K562 (cell line): ENCODE results near the gene AGO1. TPM values are rescaled to one million over a fixed set of nuclear protein-coding genes. Genes with fewer than 3 reads are reported as not detected.
A peak's percentile ranks its signal among the peaks of the same experiment; 100 is the strongest.

Experiments
- ELF1 ChIP-seq: fragments of 200-800 bp; sonication (Bioruptor generic); IDR thresholded peaks from 2 replicates; pipeline ENCODE4 v1.6.1; 2016; ENCODE audit warnings: missing genetic modification characterization, missing compliant biosample characterization
- EP400 ChIP-seq: fragments of 450-650 bp; IDR thresholded peaks from 2 replicates; pipeline ENCODE4 v1.6.1; 2017; ENCODE audit warnings: antibody characterized with exemption, mild to moderate bottlenecking, moderate library complexity
- FOXP1 ChIP-seq: sonication (generic); formaldehyde crosslinking; IDR thresholded peaks from 2 replicates; pipeline ENCODE4 v1.8.0; 2022; ENCODE audit warnings: mild to moderate bottlenecking, missing genetic modification reagents
- GABPA ChIP-seq: fragments of 200-800 bp; sonication (Bioruptor generic); conservative IDR thresholded peaks from 2 replicates; pipeline ENCODE4 v1.6.1; 2016; ENCODE audit warnings: low read depth, missing genetic modification characterization, missing compliant biosample characterization
- KAT7 ChIP-seq: sonication (generic); formaldehyde crosslinking; IDR thresholded peaks from 2 replicates; pipeline ENCODE4 v1.8.0; 2022; ENCODE audit warnings: missing genetic modification reagents, mild to moderate bottlenecking, borderline replicate concordance
- MAFF ChIP-seq: IDR thresholded peaks from 2 replicates; pipeline ENCODE4 v1.6.1; 2012; ENCODE audit warnings: low read length, improper control_type of control experiment
- NFXL1 ChIP-seq: fragments of 450-650 bp; formaldehyde crosslinking; IDR thresholded peaks from 2 replicates; pipeline ENCODE4 v1.4.0; 2021; ENCODE audit warnings: mild to moderate bottlenecking
- NR3C1 ChIP-seq: sonication (generic); formaldehyde crosslinking; IDR thresholded peaks from 2 replicates; pipeline ENCODE4 v1.8.1; 2022; ENCODE audit warnings: missing genetic modification reagents
- PHB ChIP-seq: fragments of 250-450 bp; sonication (Bioruptor Pico); IDR thresholded peaks from 2 replicates; pipeline ENCODE4 v1.5.0; 2021
- PHB2 ChIP-seq: fragments of 450-650 bp; IDR thresholded peaks from 2 replicates; pipeline ENCODE4 v1.6.1; 2017; ENCODE audit warnings: low read depth
- RB1 ChIP-seq: fragments of 450-650 bp; IDR thresholded peaks from 2 replicates; pipeline ENCODE4 v1.6.1; 2017; ENCODE audit warnings: low read depth, mild to moderate bottlenecking
- SIN3A ChIP-seq, 2 experiments: fragments of 150-350 bp in 1 of 2; IDR thresholded peaks; 2 replicates each; pipeline ENCODE4 v1.6.1; 2011 to 2016; ENCODE audit warnings: borderline replicate concordance in 2 of 2, low read depth in 2 of 2, low read length in 2 of 2, mild to moderate bottlenecking in 2 of 2, moderate library complexity in 2 of 2; ENCODE audit not compliant: control insufficient read depth in 1 of 2
- TOE1 ChIP-seq, 2 experiments: fragments of 450-650 bp in 1 of 2; sonication (generic) in 1 of 2; formaldehyde crosslinking in 1 of 2; IDR thresholded peaks; 2 replicates each; pipeline versions ENCODE4 v1.7.1 to v1.8.0; 2016 to 2022; ENCODE audit warnings: borderline replicate concordance in 2 of 2, mild to moderate bottlenecking in 2 of 2, antibody characterized with exemption in 1 of 2, inconsistent platforms in 1 of 2, low read depth in 1 of 2, missing genetic modification reagents in 1 of 2, moderate library complexity in 1 of 2
- ZC3H4 ChIP-seq: sonication (generic); formaldehyde crosslinking; IDR thresholded peaks from 2 replicates; pipeline ENCODE4 v1.9.0; 2021; ENCODE audit warnings: missing genetic modification reagents, borderline replicate concordance
- ZFP1 ChIP-seq: fragments of 450-650 bp; formaldehyde crosslinking; IDR thresholded peaks from 2 replicates; pipeline ENCODE4 v1.4.0; 2020; ENCODE audit warnings: mild to moderate bottlenecking, mixed read lengths
- ZNF12 ChIP-seq: sonication (generic); formaldehyde crosslinking; IDR thresholded peaks from 2 replicates; pipeline ENCODE4 v1.4.0; 2020; ENCODE audit warnings: mild to moderate bottlenecking, missing genetic modification reagents
- ZNF551 ChIP-seq: fragments of 250-450 bp; sonication (Bioruptor Pico); IDR thresholded peaks from 2 replicates; pipeline ENCODE4 v1.5.0; 2021; ENCODE audit warnings: mild to moderate bottlenecking, moderate library complexity
- ZNF586 ChIP-seq: fragments of 450-650 bp; formaldehyde crosslinking; conservative IDR thresholded peaks from 2 replicates; pipeline ENCODE4 v1.4.0; 2020; ENCODE audit warnings: mild to moderate bottlenecking, moderate library complexity
- ZNF77 ChIP-seq: fragments of 250-450 bp; sonication (Bioruptor Pico); IDR thresholded peaks from 2 replicates; pipeline ENCODE4 v1.5.0; 2020
- polyA plus RNA-seq, 8 experiments: library from polyadenylated mRNA; depleted of rRNA in 4 of 8; stranded (reverse) in 5 of 8; unstranded in 3 of 8; fragments of >200 nt; fragmentation: Nextera tagmentation in 2 of 8; fragmentation: Illumina TruSeq in 1 of 8; extraction: Ambion mirVana in 2 of 8; extraction: Trizol in 1 of 8; gene quantifications; 2 replicates each; pipeline versions ENCODE4 v1.2.1 to v1.2.3, GENCODE V29; 2011 to 2014; ENCODE audit warnings: inconsistent platforms in 1 of 8, missing spikeins in 1 of 8
- total RNA-seq, 7 experiments: library from RNA; depleted of rRNA in 6 of 7; stranded (reverse); fragments of >200 nt in 6 of 7; fragmentation: Illumina TruSeq in 2 of 7; extraction: Trizol in 2 of 7; gene quantifications; 2 replicates each; pipeline versions ENCODE4 v1.2.1 to v1.2.3, GENCODE V29; 2011 to 2021; ENCODE audit warnings: low replicate concordance in 1 of 7
- TF ChIP-seq, protein P1 (sequence below): sonication (generic); formaldehyde crosslinking; IDR thresholded peaks from 2 replicates; pipeline ENCODE4 v1.8.1; 2022; ENCODE audit warnings: missing genetic modification reagents
- TF ChIP-seq, protein P2 (sequence below): fragments of 200-800 bp; sonication (Bioruptor generic); IDR thresholded peaks from 2 replicates; pipeline ENCODE4 v1.6.1; 2017; ENCODE audit warnings: missing genetic modification characterization, missing compliant biosample characterization
- TF ChIP-seq, protein P3 (sequence below): sonication (generic); formaldehyde crosslinking; IDR thresholded peaks from 2 replicates; pipeline ENCODE4 v1.9.0; 2022; ENCODE audit warnings: mild to moderate bottlenecking, missing genetic modification reagents
- TF ChIP-seq, protein P4 (sequence below): fragments of 450-650 bp; IDR thresholded peaks from 2 replicates; pipeline ENCODE4 v1.6.1; 2016; ENCODE audit warnings: borderline replicate concordance

Gene AGO1
- total and polyA plus RNA-seq, 9 of the 15 experiments (the other 6 are each of a cell fraction or from before 2014, with no cell fraction given), result 7.3 to 64.2 (median 26.0) TPM

DNA sequence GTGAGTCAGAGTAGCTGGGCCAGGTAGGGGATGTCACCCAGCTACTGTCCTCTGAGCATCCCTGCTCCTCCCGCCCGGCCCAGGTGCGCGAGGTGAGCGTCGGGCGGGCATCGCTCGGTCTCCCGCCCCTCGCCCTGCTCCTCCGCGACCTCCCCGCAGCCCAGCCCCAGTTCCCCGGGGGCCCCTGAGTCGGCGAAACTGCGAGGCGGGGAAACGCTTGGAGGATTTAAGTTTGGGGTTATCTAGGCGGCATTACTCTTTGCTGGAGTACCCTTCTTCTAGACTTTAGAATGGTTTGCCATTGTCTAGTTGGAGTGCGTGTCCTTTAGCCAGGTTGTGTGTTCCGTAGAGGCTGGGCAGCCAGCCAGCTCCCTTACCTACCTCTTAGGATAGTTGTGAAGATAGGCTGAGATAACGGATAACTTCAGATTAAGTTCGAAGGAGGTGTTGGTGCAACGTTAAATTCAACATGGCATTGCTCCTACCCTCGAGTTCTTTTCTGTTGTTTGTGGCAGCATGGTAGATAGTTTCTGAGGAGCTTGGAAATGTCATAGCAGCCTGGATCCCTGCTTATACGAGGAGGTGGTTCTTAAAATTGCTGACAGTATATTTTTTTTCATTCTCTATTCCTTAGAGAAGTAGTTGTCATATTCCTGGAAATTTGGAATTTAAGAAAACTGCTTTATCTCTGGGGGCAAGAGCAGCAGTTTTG, 48.6 kb downstream of the AGO1 start (continued):
- TF ChIP-seq, protein P1, sequence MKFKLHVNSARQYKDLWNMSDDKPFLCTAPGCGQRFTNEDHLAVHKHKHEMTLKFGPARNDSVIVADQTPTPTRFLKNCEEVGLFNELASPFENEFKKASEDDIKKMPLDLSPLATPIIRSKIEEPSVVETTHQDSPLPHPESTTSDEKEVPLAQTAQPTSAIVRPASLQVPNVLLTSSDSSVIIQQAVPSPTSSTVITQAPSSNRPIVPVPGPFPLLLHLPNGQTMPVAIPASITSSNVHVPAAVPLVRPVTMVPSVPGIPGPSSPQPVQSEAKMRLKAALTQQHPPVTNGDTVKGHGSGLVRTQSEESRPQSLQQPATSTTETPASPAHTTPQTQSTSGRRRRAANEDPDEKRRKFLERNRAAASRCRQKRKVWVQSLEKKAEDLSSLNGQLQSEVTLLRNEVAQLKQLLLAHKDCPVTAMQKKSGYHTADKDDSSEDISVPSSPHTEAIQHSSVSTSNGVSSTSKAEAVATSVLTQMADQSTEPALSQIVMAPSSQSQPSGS (CRISPR knock-in tag), result no peak
- TF ChIP-seq ZNF77 (CRISPR knock-in tag), result no peak
- TF ChIP-seq PHB (CRISPR knock-in tag), result no peak
- 0 out of 2 replicates have a peak, but pooled peaks have one; percentile 11 for TF ChIP-seq FOXP1
- TF ChIP-seq ZC3H4 (CRISPR knock-in tag), result no peak; the same call in 1 of the 2 replicates
- TF ChIP-seq ZNF12 (CRISPR knock-in tag), result no peak
- TF ChIP-seq PHB2, result no peak
- no peak for TF ChIP-seq GABPA
- peak; percentile 95 for TF ChIP-seq MAFF
- no peak for TF ChIP-seq ZNF551 (CRISPR knock-in tag)
- no peak for TF ChIP-seq RB1
- TF ChIP-seq NFXL1, result no peak
- TF ChIP-seq, protein P2, sequence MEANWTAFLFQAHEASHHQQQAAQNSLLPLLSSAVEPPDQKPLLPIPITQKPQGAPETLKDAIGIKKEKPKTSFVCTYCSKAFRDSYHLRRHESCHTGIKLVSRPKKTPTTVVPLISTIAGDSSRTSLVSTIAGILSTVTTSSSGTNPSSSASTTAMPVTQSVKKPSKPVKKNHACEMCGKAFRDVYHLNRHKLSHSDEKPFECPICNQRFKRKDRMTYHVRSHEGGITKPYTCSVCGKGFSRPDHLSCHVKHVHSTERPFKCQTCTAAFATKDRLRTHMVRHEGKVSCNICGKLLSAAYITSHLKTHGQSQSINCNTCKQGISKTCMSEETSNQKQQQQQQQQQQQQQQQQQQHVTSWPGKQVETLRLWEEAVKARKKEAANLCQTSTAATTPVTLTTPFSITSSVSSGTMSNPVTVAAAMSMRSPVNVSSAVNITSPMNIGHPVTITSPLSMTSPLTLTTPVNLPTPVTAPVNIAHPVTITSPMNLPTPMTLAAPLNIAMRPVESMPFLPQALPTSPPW (CRISPR knock-in tag), result no peak
- TF ChIP-seq, protein P3, sequence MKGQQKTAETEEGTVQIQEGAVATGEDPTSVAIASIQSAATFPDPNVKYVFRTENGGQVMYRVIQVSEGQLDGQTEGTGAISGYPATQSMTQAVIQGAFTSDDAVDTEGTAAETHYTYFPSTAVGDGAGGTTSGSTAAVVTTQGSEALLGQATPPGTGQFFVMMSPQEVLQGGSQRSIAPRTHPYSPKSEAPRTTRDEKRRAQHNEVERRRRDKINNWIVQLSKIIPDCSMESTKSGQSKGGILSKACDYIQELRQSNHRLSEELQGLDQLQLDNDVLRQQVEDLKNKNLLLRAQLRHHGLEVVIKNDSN (CRISPR knock-in tag), result no peak
- TF ChIP-seq, protein P4, sequence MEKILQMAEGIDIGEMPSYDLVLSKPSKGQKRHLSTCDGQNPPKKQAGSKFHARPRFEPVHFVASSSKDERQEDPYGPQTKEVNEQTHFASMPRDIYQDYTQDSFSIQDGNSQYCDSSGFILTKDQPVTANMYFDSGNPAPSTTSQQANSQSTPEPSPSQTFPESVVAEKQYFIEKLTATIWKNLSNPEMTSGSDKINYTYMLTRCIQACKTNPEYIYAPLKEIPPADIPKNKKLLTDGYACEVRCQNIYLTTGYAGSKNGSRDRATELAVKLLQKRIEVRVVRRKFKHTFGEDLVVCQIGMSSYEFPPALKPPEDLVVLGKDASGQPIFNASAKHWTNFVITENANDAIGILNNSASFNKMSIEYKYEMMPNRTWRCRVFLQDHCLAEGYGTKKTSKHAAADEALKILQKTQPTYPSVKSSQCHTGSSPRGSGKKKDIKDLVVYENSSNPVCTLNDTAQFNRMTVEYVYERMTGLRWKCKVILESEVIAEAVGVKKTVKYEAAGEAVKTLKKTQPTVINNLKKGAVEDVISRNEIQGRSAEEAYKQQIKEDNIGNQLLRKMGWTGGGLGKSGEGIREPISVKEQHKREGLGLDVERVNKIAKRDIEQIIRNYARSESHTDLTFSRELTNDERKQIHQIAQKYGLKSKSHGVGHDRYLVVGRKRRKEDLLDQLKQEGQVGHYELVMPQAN, result no peak
- 0 out of 2 replicates have a peak, but pooled peaks have one; percentile 18 for TF ChIP-seq TOE1 (IDR thresholded peaks at IDR 0.05; ENCODE audit: borderline replicate concordance)
- no peak for TF ChIP-seq TOE1 (CRISPR knock-in tag; IDR thresholded peaks at IDR 0.05; ENCODE audit: borderline replicate concordance, low read depth)
- no peak for TF ChIP-seq ZNF586 (CRISPR knock-in tag)
- no peak; the same call in 1 of the 2 replicates for TF ChIP-seq NR3C1 (CRISPR knock-in tag)
- TF ChIP-seq SIN3A (IDR thresholded peaks at IDR 0.05; ENCODE audit: borderline replicate concordance in 2 of 2, control insufficient read depth in 1 of 2, low read depth in 2 of 2, low read length in 2 of 2), result no peak; a peak in 1 of 4 replicates
- 0 out of 2 replicates have a peak, but pooled peaks have one; percentile 15 for TF ChIP-seq EP400
- TF ChIP-seq ZFP1 (CRISPR knock-in tag), result 0 out of 2 replicates have a peak, but pooled peaks have one; percentile 28
- TF ChIP-seq ELF1 (tag), result no peak
- TF ChIP-seq KAT7, result peak; percentile 11; the same call in 1 of the 2 replicates
